WTC11 (cell line): ENCODE data around the gene BORCS8. TPM values are rescaled to one million over a fixed set of nuclear protein-coding genes. Genes with fewer than 3 reads are reported as not detected.

Experiments
- ATAC-seq: fragments of 200-7000 bp; cut with Tn5 transposase; 2 replicates; pipeline ENCODE4 v1.10.0; 2021; ENCODE audit warnings: mild to moderate bottlenecking, moderate library complexity
- CTCF ChIA-PET: fragments of 300-600 bp; sonication (Branson Sonifier 250); formaldehyde crosslinking; loops from one replicate; lab custom pipeline; 2021; ENCODE audit warnings: antibody characterized with exemption; lab: Charles Lee
- POLR2A ChIA-PET: fragments of 350-600 bp; sonication (Branson Sonifier 250); formaldehyde crosslinking; loops from one replicate; lab custom pipeline; 2021; ENCODE audit warnings: antibody characterized with exemption; lab: Charles Lee
- DNase-seq: peaks from one replicate; pipeline ENCODE4 v3.0.0; 2021; ENCODE audit warnings: low spot score
- H3K27ac Mint-ChIP-seq: 2 replicates; pipeline ENCODE4 v1.8.0; 2021; ENCODE audit warnings: mixed read lengths
- H3K27me3 Mint-ChIP-seq: 2 replicates; pipeline ENCODE4 v1.8.0; 2021; ENCODE audit warnings: low read depth, mild to moderate bottlenecking, moderate library complexity, mixed read lengths
- H3K36me3 Mint-ChIP-seq: 2 replicates; pipeline ENCODE4 v1.8.0; 2021; ENCODE audit warnings: mixed read lengths
- H3K4me1 Mint-ChIP-seq: 2 replicates; pipeline ENCODE4 v1.8.0; 2022; ENCODE audit warnings: mixed read lengths
- H3K4me3 Mint-ChIP-seq: 2 replicates; pipeline ENCODE4 v1.8.0; 2021; ENCODE audit warnings: mild to moderate bottlenecking, moderate library complexity, mixed read lengths
- H3K9me3 Mint-ChIP-seq: 2 replicates; pipeline ENCODE4 v1.8.0; 2021; ENCODE audit warnings: mixed read lengths
- ARID4B ChIP-seq: sonication (generic); formaldehyde crosslinking; IDR thresholded peaks from 2 replicates; pipeline ENCODE4 v1.8.0; 2023; ENCODE audit warnings: missing genetic modification reagents, mild to moderate bottlenecking, borderline replicate concordance
- ERG ChIP-seq: fragments of 250-450 bp; sonication (Bioruptor Pico); IDR thresholded peaks from 2 replicates; pipeline ENCODE4 v1.8.0; 2021; ENCODE audit warnings: mild to moderate bottlenecking
- ESRRA ChIP-seq: sonication (generic); formaldehyde crosslinking; IDR thresholded peaks from 2 replicates; pipeline ENCODE4 v1.8.1; 2022; ENCODE audit warnings: mild to moderate bottlenecking, missing genetic modification reagents, borderline replicate concordance
- FOXP4 ChIP-seq: sonication (generic); formaldehyde crosslinking; IDR thresholded peaks from 2 replicates; pipeline ENCODE4 v1.8.0; 2022; ENCODE audit warnings: mild to moderate bottlenecking, missing genetic modification reagents
- MAX ChIP-seq: sonication (generic); formaldehyde crosslinking; IDR thresholded peaks from 2 replicates; pipeline ENCODE4 v1.8.0; 2022; ENCODE audit warnings: mild to moderate bottlenecking, missing genetic modification reagents
- NFYB ChIP-seq: sonication (generic); formaldehyde crosslinking; conservative IDR thresholded peaks from 2 replicates; pipeline ENCODE4 v1.8.0; 2022; ENCODE audit warnings: low read depth, missing genetic modification reagents
- RELA ChIP-seq: sonication (generic); formaldehyde crosslinking; IDR thresholded peaks from 2 replicates; pipeline ENCODE4 v1.8.1; 2022; ENCODE audit warnings: missing genetic modification reagents, mild to moderate bottlenecking, borderline replicate concordance
- USF1 ChIP-seq: sonication (generic); formaldehyde crosslinking; IDR thresholded peaks from 2 replicates; pipeline ENCODE4 v1.8.0; 2022; ENCODE audit warnings: mild to moderate bottlenecking, missing genetic modification reagents
- total RNA-seq: library from RNA; stranded (reverse); gene quantifications from 3 replicates; pipeline ENCODE4 v1.2.3, GENCODE V29; 2021

BORCS8 gene
- total RNA-seq, 1 experiment from 2014 or later = 20.9 TPM

GRCh38 chr19:19138109-19138981 lies 53.6 kb downstream of the BORCS8 start, which contains the start of gene TMEM161A:
Gene TMEM161A (minus strand): TSS chr19:19138478. CDS start chr19:19138428, 50 bp downstream.
- ChIA-PET CTCF (interaction anchor here (1.1 kb wide), 1 partner anchor 18 kb away, joined by 4 read pairs; no protein-coding TSS in a partner anchor), POLR2A (no interaction called here)

More at GRCh38 chr19:19138109-19138981, 53.6 kb downstream of the BORCS8 start, which contains the start of gene TMEM161A:
- peak; percentile 98 for DNase-seq
- peaks cover 18% of the 10 kb centered on the region for H3K4me1 Mint-ChIP-seq
- TF ChIP-seq NFYB (peak; percentile 99), ERG (CRISPR knock-in tag) (no peak), ARID4B (CRISPR knock-in tag) (peak; percentile 52; the same call in 1 of the 2 replicates), RELA (CRISPR knock-in tag) (no peak), FOXP4 (CRISPR knock-in tag) (no peak), ESRRA (CRISPR knock-in tag) (no peak; the same call in 1 of the 2 replicates), USF1 (CRISPR knock-in tag) (0 out of 2 replicates have a peak, but pooled peaks have one; percentile 15), MAX (CRISPR knock-in tag) (peak; percentile 82; the same call in 1 of the 2 replicates)
- TF ChIP-seq, all 79 proteins: peak for 4
- Mint-ChIP-seq H3K9me3 (0 out of 2 replicates have a peak, but pooled peaks cover 4% of the 10 kb centered on the region), H3K27ac (peak within 1 kb of the TSS; percentile 81), H3K36me3 (peaks cover 5% of the 10 kb centered on the region), H3K4me3 (peak within 1 kb of the TSS; percentile 96), H3K27me3 (peaks cover 53% of the 10 kb centered on the region)
- peak; percentile 94 for ATAC-seq
